SH-SY5Y (cell line): Measurements from ENCODE around the gene MAST2.

Experiments
- GATA2 ChIP-seq: IDR thresholded peaks from 2 replicates; pipeline ENCODE4 v1.6.1; 2011; ENCODE audit warnings: mild to moderate bottlenecking, low read depth, low read length
- GATA3 ChIP-seq: IDR thresholded peaks from 2 replicates; pipeline ENCODE4 v1.6.1; 2011; ENCODE audit warnings: low read depth, mild to moderate bottlenecking, low read length, moderate library complexity

Gene MAST2

GRCh38 chr1:46081619-46082018 lies 278.2 kb downstream of the MAST2 start:
- no peak for TF ChIP-seq GATA3

- TF ChIP-seq GATA2 (no peak), GATA3 (no peak)
Measured at GRCh38 chr1:46083579-46083978, 280.2 kb downstream of the MAST2 start.

GRCh38 chr1:46084553-46085451 lies 281.4 kb downstream of the MAST2 start:
- TF ChIP-seq GATA3, result no peak
